Activated CD8-positive, alpha-beta T cell treated with anti-CD3 and anti-CD28 coated beads for 36 hours (primary cell): ENCODE measurements around the gene TBC1D1. TPM values are rescaled to one million over a fixed set of nuclear protein-coding genes. Genes with fewer than 3 reads are reported as not detected.

Experiments used
- ATAC-seq: fragments of 200-7000 bp; cut with Tn5 transposase; one replicate; pipeline ENCODE4 v1.10.0; 2021; ENCODE audit warnings: mild to moderate bottlenecking, moderate library complexity
- CTCF ChIA-PET: fragments of 350-600 bp; sonication (Branson Sonifier 250); formaldehyde crosslinking; loops from one replicate; lab custom pipeline; 2021; ENCODE audit warnings: antibody characterized with exemption; lab: Charles Lee
- POLR2A ChIA-PET: fragments of 350-600 bp; sonication (Branson Sonifier 250); formaldehyde crosslinking; loops from one replicate; lab custom pipeline; 2021; ENCODE audit warnings: antibody characterized with exemption; lab: Charles Lee
- DNase-seq: peaks from one replicate; pipeline ENCODE4 v3.0.0-alpha.2; 2020
- H3K27ac Mint-ChIP-seq: one replicate; pipeline ENCODE4 v1.8.0; 2021; ENCODE audit warnings: mild to moderate bottlenecking, mixed read lengths
- H3K27me3 Mint-ChIP-seq: one replicate; pipeline ENCODE4 v1.8.0; 2021; ENCODE audit warnings: mixed read lengths
- H3K36me3 Mint-ChIP-seq: one replicate; pipeline ENCODE4 v1.8.0; 2021; ENCODE audit warnings: low read depth, mixed read lengths
- H3K4me1 Mint-ChIP-seq: one replicate; pipeline ENCODE4 v1.8.0; 2021; ENCODE audit warnings: low read depth, mixed read lengths
- H3K4me3 Mint-ChIP-seq: one replicate; pipeline ENCODE4 v1.8.0; 2021; ENCODE audit warnings: mild to moderate bottlenecking, moderate library complexity, mixed read lengths
- H3K9me3 Mint-ChIP-seq: one replicate; pipeline ENCODE4 v1.8.0; 2021; ENCODE audit warnings: mixed read lengths
- intact Hi-C: fragments of 100-400 bp; cut with micrococcal nuclease; formaldehyde crosslinking; loops from one replicate; pipeline ENCODE4 v1.10.0; 2022
- total RNA-seq, 2 experiments: library from RNA; stranded (reverse); gene quantifications; one replicate each; pipeline ENCODE4 v1.2.3, GENCODE V29; 2021
- TF ChIP-seq, protein P1 (sequence below): fragments of 200-600 bp; IDR thresholded peaks from one replicate; pipeline ENCODE4 v1.8.0; 2022; ENCODE audit warnings: antibody characterized with exemption, mild to moderate bottlenecking

Gene TBC1D1
- total RNA-seq, 2 experiments from 2014 or later = 79.4 to 91.4 TPM

DNA sequence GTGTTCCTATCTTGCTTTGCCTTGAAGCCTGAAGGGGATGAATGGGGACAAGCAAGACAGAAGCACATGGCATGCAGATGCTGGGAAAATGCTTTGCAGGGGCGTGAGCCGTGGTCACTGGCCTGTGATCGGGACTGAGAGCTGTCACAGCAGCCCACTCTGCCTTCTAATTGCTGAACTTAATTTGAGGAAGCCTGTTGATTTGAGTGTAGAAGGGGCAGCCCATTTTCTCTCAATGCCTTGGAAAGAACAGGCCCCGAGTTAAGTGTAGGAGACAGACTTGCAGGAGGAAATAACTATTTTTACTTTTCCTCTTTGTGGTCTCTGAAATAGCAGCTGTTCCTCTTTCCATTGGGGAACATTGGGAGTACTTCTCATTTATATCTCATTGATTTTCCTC lies 26.1 kb upstream of the TBC1D1 start:
- H3K4me3 Mint-ChIP-seq = no peak overlapping the region
- TF ChIP-seq, protein P1, sequence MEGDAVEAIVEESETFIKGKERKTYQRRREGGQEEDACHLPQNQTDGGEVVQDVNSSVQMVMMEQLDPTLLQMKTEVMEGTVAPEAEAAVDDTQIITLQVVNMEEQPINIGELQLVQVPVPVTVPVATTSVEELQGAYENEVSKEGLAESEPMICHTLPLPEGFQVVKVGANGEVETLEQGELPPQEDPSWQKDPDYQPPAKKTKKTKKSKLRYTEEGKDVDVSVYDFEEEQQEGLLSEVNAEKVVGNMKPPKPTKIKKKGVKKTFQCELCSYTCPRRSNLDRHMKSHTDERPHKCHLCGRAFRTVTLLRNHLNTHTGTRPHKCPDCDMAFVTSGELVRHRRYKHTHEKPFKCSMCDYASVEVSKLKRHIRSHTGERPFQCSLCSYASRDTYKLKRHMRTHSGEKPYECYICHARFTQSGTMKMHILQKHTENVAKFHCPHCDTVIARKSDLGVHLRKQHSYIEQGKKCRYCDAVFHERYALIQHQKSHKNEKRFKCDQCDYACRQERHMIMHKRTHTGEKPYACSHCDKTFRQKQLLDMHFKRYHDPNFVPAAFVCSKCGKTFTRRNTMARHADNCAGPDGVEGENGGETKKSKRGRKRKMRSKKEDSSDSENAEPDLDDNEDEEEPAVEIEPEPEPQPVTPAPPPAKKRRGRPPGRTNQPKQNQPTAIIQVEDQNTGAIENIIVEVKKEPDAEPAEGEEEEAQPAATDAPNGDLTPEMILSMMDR = no peak
- ATAC-seq = no peak
- no peaks in the 10 kb centered on the region for H3K4me1 Mint-ChIP-seq
- ChIA-PET CTCF (no interaction called here), POLR2A (no interaction called here)
- intact Hi-C loops = no loop called here
- no peaks in the 10 kb centered on the region for H3K27me3 Mint-ChIP-seq
- H3K9me3 Mint-ChIP-seq = no peaks in the 10 kb centered on the region
- DNase-seq = no peak
- H3K36me3 Mint-ChIP-seq = peaks cover 36% of the 10 kb centered on the region
- no peak overlapping the region for H3K27ac Mint-ChIP-seq

DNA sequence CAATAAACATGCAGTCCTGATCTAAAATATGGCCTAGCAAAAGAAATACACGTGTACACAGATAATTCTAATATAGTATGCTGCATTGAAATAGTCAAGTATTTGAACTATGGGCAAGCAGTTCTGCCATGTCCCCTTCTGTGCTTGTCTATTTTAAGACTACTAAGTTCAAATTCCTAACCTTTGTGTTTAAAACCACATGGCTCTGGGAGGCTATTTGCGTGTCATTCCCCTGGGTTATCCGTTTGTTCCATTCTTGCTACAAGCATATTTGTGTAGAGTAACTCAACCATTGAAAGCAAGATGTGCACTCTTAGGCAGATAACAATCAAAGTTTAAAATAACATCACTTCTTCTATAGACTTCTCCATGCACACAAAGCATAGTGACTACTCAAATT lies 25.4 kb upstream of the TBC1D1 start:
- Mint-ChIP-seq H3K36me3 (peaks cover 36% of the 10 kb centered on the region), H3K27ac (no peak overlapping the region)

DNA sequence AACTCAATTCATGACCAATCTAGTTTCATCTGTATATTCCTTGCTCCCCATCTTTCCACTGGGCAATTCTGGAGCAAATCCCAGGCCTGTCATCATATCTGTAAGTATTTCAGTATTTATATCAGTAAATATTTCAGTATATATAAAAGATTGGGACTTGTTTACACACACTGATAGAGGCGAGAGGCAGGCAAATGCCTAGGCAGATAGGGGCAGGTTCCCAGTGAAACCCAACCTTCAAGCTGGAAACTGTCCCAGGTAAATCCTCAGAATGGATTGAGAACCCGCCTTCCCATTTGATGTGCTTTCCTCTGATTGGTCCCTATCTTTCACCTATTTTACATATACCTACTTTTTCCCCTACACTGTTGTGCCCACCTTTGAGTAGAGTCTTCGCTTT lies 23.8 kb upstream of the TBC1D1 start:
- intact Hi-C loops = no loop called here
- CTCF ChIA-PET = interaction anchor here (1.3 kb wide), 1 partner anchor 15 kb away, joined by 5 read pairs; no protein-coding TSS in a partner anchor
- DNase-seq (no peak), ATAC-seq (no peak)
- peaks cover 36% of the 10 kb centered on the region for H3K36me3 Mint-ChIP-seq
- H3K4me3 Mint-ChIP-seq = no peak overlapping the region
- H3K9me3 Mint-ChIP-seq = no peaks in the 10 kb centered on the region
- TF ChIP-seq, protein P1 = no peak
- no peak overlapping the region for H3K27ac Mint-ChIP-seq
- POLR2A ChIA-PET = interaction anchor here (0.6 kb wide), 1 partner anchor 113 kb away, joined by 3 read pairs; no protein-coding TSS in a partner anchor
- no peaks in the 10 kb centered on the region for H3K27me3 Mint-ChIP-seq
- peaks cover 7% of the 10 kb centered on the region for H3K4me1 Mint-ChIP-seq

More for the DNA sequence above, 25.4 kb upstream of the TBC1D1 start:
- no peaks in the 10 kb centered on the region for H3K4me1 Mint-ChIP-seq
- ATAC-seq (no peak), DNase-seq (no peak)
- POLR2A ChIA-PET = no interaction called here
- intact Hi-C loops = no loop called here
- TF ChIP-seq, protein P1 = no peak
- no peaks in the 10 kb centered on the region for H3K9me3 Mint-ChIP-seq
- CTCF ChIA-PET = no interaction called here
- H3K4me3 Mint-ChIP-seq = no peak overlapping the region
- H3K27me3 Mint-ChIP-seq = no peaks in the 10 kb centered on the region

DNA sequence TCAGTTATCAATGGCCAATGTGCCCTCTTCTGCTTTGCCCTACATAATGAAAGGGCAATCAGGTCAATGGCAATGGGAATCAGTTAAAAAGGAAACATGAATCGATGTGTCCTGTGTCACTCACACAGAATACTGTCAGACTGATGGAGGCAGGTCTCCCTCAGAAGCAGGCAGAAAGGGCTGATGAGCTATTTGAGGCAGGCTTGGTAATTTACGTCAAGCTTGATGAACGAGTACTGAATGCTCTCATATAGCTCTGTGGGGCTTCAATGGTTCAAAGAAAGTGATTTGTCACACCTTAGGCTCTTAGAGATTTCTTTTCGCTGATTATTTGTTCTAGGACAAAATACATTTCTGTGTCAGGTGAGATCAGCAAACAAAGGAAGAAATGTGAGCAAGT lies 22.6 kb upstream of the TBC1D1 start:
- H3K27ac Mint-ChIP-seq = no peak overlapping the region
- no peak overlapping the region for H3K4me3 Mint-ChIP-seq
- POLR2A ChIA-PET = interaction anchor here (1.2 kb wide), 1 partner anchor 22 kb away, joined by 4 read pairs; the partner anchor contains the start of gene TBC1D1
- CTCF ChIA-PET = no interaction called here
- no peaks in the 10 kb centered on the region for H3K9me3 Mint-ChIP-seq
- no peaks in the 10 kb centered on the region for H3K27me3 Mint-ChIP-seq
- H3K36me3 Mint-ChIP-seq = peaks cover 31% of the 10 kb centered on the region
- ATAC-seq = no peak
- TF ChIP-seq, protein P1 = no peak
- intact Hi-C loops = no loop called here
- no peak for DNase-seq
- peaks cover 19% of the 10 kb centered on the region for H3K4me1 Mint-ChIP-seq

DNA sequence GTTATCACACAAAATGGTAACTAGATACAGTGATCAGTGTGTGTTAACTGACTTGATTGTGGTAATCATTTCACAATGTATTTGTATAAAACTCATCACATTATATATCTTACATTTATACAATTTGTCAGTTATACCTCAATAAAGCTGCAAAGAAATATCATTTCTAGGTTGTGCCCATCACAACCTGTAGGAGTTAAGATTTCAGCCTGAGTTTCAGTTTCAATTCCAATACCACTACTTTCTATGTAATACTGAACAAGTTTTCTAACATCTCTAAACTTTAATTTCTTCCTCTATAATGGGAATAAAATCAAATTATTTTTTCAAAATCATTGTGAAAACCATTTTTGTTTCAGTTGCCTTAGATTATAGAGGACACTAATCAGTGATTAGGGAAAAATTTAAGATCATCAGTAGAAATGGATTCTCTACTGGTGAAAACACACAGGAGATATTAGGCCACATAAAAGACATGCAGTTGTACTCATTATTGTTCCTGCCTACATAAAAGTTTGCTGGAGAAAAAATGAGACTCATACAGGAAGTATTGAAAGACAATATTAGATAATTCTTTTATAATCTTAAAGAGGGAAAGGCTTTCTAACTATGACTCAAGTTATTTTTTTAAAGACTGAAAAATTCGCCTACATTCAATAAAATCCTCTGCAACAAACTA lies 18.4 kb upstream of the TBC1D1 start:
- H3K4me1 Mint-ChIP-seq = peaks cover 22% of the 10 kb centered on the region
- ChIA-PET CTCF (no interaction called here), POLR2A (interaction anchor here (1.0 kb wide), 1 partner anchor 12 kb away, joined by 3 read pairs; no protein-coding TSS in a partner anchor)
- intact Hi-C loops = no loop called here
- H3K27me3 Mint-ChIP-seq = no peaks in the 10 kb centered on the region
- DNase-seq (no peak), ATAC-seq (peak; percentile 68)
- H3K27ac Mint-ChIP-seq = no peak overlapping the region
- TF ChIP-seq, protein P1 = no peak
- no peak overlapping the region for H3K4me3 Mint-ChIP-seq
- H3K9me3 Mint-ChIP-seq = no peaks in the 10 kb centered on the region
- H3K36me3 Mint-ChIP-seq = peaks cover 19% of the 10 kb centered on the region
